Subcutaneous adipose tissue (tissue), 4 donors: Measurements from ENCODE around the gene ROPN1L. TPM values are rescaled to one million over a fixed set of nuclear protein-coding genes. Genes with fewer than 3 reads are reported as not detected.

Experiments
- total RNA-seq, 4 donors: library from RNA; depleted of rRNA; stranded (reverse); fragments of >200 nt; gene quantifications; one replicate each; pipeline ENCODE4 v1.1.0, GENCODE V29; 2016
- TF ChIP-seq, protein P1 (sequence below): fragments of 450-650 bp; IDR thresholded peaks from one replicate; pipeline ENCODE4 v1.5.1; 2016; ENCODE audit warnings: low read depth, mild to moderate bottlenecking, control low read depth, antibody characterized with exemption, moderate library complexity

Gene ROPN1L
- total RNA-seq, 4 donors from 2014 or later = 1.1 TPM; not detected in 3

DNA sequence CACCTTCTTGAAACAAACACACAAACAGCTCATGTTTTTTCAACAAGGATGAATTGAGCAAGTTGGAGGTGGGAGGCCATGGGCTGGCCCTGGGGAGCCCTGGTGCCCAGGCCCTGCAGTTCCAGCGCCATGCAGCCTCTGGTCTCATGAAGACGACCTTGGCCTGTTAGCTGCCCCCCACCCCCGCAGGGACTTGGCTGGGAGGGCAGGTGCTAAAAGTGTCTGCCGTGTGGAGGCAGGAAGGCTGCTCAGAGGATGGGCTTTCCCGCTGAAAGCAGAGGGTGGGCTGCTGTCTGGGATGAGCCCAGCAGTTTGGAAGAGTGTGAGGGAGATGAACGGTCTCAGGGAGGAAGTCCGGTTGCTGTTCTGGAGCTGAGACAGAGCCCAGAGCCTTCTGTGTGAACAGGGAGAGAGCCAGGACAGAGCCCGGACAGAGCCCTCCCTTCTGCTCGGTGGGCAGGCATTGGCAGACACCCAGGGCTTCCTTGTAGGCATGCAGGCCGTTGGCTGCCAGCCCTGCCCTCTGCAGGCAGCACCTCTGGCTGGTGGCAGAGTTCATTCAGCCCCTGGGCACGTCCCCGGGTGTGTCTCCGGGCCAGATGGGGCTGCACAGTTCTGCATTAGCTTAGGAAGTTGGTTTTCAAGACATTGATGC, 18.7 kb downstream of the ROPN1L start:
- TF ChIP-seq, protein P1, sequence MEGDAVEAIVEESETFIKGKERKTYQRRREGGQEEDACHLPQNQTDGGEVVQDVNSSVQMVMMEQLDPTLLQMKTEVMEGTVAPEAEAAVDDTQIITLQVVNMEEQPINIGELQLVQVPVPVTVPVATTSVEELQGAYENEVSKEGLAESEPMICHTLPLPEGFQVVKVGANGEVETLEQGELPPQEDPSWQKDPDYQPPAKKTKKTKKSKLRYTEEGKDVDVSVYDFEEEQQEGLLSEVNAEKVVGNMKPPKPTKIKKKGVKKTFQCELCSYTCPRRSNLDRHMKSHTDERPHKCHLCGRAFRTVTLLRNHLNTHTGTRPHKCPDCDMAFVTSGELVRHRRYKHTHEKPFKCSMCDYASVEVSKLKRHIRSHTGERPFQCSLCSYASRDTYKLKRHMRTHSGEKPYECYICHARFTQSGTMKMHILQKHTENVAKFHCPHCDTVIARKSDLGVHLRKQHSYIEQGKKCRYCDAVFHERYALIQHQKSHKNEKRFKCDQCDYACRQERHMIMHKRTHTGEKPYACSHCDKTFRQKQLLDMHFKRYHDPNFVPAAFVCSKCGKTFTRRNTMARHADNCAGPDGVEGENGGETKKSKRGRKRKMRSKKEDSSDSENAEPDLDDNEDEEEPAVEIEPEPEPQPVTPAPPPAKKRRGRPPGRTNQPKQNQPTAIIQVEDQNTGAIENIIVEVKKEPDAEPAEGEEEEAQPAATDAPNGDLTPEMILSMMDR = no peak

DNA sequence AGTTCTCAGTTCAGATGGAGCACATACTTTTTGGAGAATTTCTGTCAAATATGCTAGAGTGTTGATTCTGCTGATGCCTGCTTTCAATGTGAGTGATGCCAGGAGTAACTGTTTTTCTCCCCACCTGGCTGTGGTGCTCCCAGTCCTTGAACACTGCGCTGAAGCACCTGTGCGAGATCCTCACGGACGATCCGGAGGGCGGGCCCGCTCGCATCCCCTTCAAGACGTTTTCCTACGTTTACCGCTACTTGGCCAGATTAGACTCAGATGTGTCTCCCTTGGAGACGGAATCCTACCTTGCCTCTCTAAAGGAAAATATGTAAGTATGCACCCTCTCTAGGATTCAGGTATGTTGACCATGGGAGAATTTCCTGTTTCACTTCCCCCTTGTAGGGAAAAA, 19.4 kb downstream of the ROPN1L start:
- TF ChIP-seq, protein P1 = no peak

DNA sequence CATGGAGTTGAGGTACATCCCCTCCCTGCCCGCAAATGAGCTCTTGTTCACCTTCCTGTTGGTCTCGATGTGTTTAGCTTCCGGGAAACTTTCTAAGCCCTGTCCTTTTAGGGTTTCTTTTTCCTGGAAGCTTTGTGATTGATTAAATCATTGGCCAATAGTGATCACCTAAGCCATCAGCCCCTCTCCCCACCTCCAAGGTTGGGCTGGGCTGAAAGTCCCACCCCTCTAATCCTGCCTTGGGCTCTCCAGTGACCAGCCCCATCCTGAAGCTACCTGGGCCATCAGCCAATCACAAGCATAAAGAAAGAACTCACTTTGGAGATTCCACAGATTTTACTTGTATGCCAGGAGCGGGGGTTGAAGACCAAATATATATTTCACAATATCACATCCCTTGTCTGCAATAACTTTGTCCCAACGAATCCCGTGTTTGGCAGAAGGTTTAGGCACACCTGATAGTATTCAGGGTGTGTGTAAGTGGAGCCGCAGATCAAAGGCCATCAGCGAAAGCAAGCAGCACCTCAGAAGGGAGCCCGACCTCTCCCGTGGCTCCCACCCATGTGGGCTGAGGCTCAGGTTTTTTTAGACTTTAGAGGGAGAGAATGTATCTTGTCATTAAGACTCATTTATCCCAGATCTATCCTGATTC, 20.4 kb downstream of the ROPN1L start:
- TF ChIP-seq, protein P1 = no peak

DNA sequence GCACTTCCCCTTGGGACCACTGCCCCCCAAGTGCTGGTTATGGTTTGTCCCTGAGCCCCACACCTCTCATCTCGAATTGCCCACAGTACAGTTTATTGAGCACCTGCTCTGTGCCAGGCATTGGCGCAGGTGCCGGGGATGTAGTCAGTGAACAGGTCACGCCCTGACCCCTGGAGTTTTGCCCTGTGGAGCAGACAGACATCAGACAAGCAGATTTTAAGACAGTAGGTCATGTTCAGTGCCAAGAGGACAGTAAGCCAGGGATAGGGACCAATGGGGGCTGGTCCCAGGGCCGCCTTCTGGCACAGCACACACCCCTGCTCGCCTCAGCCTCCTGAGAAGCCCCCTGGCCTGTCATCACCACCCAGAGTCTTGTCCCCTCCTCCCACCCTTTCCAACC, 21.9 kb downstream of the ROPN1L start:
- TF ChIP-seq, protein P1 = no peak

DNA sequence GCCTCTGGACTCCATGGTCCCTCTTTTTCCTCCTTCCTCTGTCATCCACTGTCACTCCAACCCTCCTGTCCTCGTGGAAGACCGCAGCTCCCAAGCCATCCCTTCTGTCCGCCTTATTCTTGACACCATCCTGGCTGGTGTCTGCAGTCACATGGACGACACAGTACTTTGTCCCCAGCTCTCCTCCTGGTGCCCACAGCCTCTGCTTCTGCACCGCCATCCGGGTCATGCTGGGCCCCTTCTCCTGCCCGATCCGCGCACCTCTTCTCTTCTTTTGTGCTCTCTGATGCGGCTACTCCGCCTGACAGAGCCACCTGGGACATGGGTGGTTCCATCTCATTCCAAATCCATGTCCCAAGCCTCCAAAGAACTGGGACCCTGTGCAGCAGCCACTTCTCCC, 22.5 kb downstream of the ROPN1L start:
- TF ChIP-seq, protein P1 = no peak

DNA sequence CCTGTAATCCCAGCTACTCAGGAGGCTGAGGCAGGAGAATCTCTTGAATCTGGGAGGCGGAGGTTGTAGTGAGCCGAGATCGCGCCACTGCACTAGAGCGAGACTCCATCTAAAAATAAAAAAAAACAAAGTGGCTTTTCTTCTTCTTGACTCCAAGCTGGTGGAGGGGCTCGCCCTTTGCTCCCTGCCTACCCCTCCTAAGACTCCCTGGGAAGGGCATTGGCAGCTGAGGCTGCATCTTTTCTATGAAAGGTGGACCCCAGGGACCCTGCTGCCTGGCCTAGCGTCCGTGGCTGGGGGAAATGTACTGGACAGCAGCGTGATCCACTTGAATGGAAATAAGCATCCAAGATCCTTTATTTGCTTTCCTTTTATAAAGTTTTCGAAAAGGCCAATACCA, 24.0 kb downstream of the ROPN1L start:
- TF ChIP-seq, protein P1 = no peak

DNA sequence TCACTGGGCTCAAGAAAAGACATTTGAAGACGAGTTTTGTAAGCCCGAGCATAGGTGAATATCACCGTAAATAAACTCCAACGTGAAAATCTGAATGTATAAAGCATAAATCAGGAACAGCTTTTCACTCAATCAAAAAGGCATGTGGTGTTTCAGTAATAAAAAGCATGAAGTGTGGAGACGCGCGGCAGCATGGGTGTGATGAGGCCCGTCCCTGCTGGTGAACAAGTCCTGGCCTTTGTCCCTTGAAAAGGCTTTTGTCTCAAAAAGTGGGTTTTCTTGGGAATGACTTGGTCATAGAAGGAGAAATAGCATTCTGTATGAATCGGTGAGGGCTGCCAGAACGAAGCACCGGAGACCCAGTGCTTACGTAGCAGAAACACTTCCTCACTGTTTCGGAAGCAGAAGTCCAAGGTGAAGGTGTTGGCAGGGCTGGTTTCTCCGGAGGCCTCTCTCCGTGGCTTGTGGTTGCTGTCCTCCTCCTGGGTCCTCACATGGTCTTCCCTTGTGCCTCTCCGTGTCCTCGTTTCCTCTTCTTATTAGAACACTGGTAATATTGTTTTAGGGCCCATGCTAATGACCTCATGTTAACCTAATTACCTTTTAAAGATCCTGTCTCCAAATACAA, 24.9 kb downstream of the ROPN1L start:
- TF ChIP-seq, protein P1 = no peak
